ENCODE data around the gene MORN2. TPM values are rescaled to one million over a fixed set of nuclear protein-coding genes. Genes with fewer than 3 reads are reported as not detected.

Gene MORN2
- total and polyA plus RNA-seq, 2 of the 13 experiments (the other 11 are each of a cell fraction or from before 2014, with no cell fraction given) = 7.0 to 28.0 TPM

- TF ChIP-seq ZNF337 (CRISPR knock-in tag; IDR thresholded peaks at IDR 0.05; ENCODE audit: borderline replicate concordance, low read depth) (no peak), MTA3 (CRISPR knock-in tag; IDR thresholded peaks at IDR 0.05) (no peak), RARA (CRISPR knock-in tag; IDR thresholded peaks at IDR 0.05) (no peak), SNRNP70 (IDR thresholded peaks at IDR 0.05; ENCODE audit: low read depth, low read length) (no peak), ARNT2 (CRISPR knock-in tag; IDR thresholded peaks at IDR 0.05; ENCODE audit: low read depth) (no peak), RBFOX2 (IDR thresholded peaks at IDR 0.05; ENCODE audit: low read depth, low read length) (no peak)
Observed at GRCh38 chr2:38892819-38893218, 17.0 kb downstream of the MORN2 start (continued).

GRCh38 chr2:38898256-38898655 is 22.5 kb downstream of the MORN2 start:
- Histone ChIP-seq H3K4me3 (replicated peaks in 1 of 3; ENCODE audit: insufficient read depth in 1 of 3, low read depth in 2 of 3, low read length in 3 of 3) (no peak overlapping the region), H3K36me3 (replicated peaks in 1 of 2; ENCODE audit: control insufficient read depth in 1 of 2, insufficient read depth in 2 of 2, low read length in 2 of 2) (no peaks in the 10 kb centered on the region), H2AFZ (ENCODE audit: low read length) (no peak overlapping the region), H3K9me3 (ENCODE audit: low read length) (no peaks in the 10 kb centered on the region), H3K9ac (ENCODE audit: insufficient read depth, low read depth, low read length) (no peak overlapping the region), H3K79me2 (ENCODE audit: insufficient read depth, low read length) (no peaks in the 10 kb centered on the region), H3K4me1 (ENCODE audit: insufficient read depth, low read length) (0 out of 2 replicates have a peak, but pooled peaks cover 5% of the 10 kb centered on the region), H3K4me2 (ENCODE audit: low read depth, low read length) (no peak overlapping the region), H3K27ac (ENCODE audit: extremely low read length, insufficient read depth, low read length) (no peak overlapping the region), H4K20me1 (ENCODE audit: insufficient read depth, low read length) (no peaks in the 10 kb centered on the region), H3K27me3 (ENCODE audit: control insufficient read depth in 1 of 2, insufficient read depth in 2 of 2, low read length in 2 of 2) (peaks cover 0 to 10% of the 10 kb centered on the region in 2 experiments; a peak in 1 of 5 replicates)
- TF ChIP-seq ZSCAN31 (CRISPR knock-in tag; IDR thresholded peaks at IDR 0.05; ENCODE audit: low read depth) (no peak), ZBTB33 (CRISPR knock-in tag; IDR thresholded peaks at IDR 0.05) (no peak)
- no peak for ATAC-seq
- WGBS (ENCODE audit: low lambda C conversion rate) = 42% methylated on average over 5 of the region's 5 CpGs
- BruUV-seq (replicated peaks) = no TSS peak
- no peak for FAIRE-seq
- POLR2A ChIA-PET = no interaction called here
- CTCF ChIA-PET (ENCODE audit: low intra/inter-chr PET ratio, low total read pairs) = no interaction called here
- DNase-seq (ENCODE audit: low spot score) = no peak
- intact Hi-C loops (cut with micrococcal nuclease; ENCODE audit: unreplicated experiment) (no loop called here), in situ Hi-C loops (cut with HindIII; ENCODE audit: extremely low pct_ligation_motif_present, low pct_unique_long_range_greater_than_20kb) (no loop called here)
